CD4-positive, alpha-beta T cell treated with Interleukin-17A for 4 hours (primary cell): ENCODE measurements around the gene KCNK6.

ENCODE experiments used
- DNase-seq: peaks from one replicate; pipeline ENCODE4 v3.0.0-alpha.2; 2020; ENCODE audit warnings: mixed read lengths

The KCNK6 gene

GRCh38 chr19:38319421-38320258 lies at the start of gene KCNK6:
Gene KCNK6, plus strand, starts transcription at chr19:38319845. Its CDS starts 106 bp downstream, at chr19:38319951.
- DNase-seq: peak; percentile 68

DNA sequence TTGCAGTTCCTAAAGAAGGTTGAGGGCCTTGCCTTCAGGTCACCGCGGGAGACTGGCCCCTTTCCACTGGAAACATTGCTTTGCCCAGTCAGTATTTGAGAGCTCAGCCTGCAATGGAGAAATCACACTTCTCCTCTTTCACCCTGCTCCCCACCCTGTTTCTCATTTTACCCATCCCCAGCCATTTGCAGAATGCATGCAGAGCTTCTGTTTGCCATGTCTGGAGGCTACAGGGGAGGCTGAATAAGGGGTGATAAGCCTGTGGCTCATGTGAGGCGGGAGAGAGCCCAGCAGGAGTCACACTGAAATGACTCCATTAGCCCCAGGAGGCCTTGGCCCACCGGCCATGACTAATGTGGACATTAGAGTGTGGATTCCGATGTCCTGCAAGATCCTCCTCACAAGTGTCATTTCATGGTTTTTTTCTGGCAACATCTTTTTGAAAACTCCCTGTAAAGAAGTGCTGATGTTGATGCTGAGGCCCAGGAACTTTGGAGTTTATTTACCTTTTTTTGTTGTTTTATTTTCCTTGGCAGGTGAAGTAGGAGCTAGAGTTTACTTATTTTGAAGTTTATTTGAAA lies 49.0 kb upstream of the KCNK6 start:
- DNase-seq: no peak

DNA sequence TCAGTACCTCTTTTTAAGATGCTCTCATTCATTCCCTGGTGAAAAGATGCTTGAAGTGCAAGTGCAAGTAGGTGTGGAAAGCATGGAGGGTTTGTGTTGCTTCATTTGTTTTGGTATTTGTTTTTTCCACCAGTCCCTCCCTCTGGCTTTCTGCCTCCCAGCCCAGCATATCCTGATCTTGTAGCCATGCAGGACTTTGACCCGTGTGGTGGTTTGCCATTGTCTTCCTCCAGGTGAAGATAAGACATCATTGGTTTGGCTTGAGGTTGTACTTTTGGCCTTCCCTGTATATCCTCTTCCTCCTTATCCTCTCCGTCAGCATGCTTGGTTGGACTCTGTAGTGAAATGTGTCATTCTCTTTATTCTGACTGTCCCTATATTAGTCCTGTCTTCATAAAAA lies 46.1 kb upstream of the KCNK6 start:
- no peak for DNase-seq

- no peak for DNase-seq
These were observed 44.9 kb upstream of the KCNK6 start for GRCh38 chr19:38274739-38275138.

- no peak for DNase-seq
These were observed 42.6 kb upstream of the KCNK6 start for GRCh38 chr19:38276942-38277517.

GRCh38 chr19:38277549-38277948 lies 42.1 kb upstream of the KCNK6 start:
- DNase-seq: no peak

DNA sequence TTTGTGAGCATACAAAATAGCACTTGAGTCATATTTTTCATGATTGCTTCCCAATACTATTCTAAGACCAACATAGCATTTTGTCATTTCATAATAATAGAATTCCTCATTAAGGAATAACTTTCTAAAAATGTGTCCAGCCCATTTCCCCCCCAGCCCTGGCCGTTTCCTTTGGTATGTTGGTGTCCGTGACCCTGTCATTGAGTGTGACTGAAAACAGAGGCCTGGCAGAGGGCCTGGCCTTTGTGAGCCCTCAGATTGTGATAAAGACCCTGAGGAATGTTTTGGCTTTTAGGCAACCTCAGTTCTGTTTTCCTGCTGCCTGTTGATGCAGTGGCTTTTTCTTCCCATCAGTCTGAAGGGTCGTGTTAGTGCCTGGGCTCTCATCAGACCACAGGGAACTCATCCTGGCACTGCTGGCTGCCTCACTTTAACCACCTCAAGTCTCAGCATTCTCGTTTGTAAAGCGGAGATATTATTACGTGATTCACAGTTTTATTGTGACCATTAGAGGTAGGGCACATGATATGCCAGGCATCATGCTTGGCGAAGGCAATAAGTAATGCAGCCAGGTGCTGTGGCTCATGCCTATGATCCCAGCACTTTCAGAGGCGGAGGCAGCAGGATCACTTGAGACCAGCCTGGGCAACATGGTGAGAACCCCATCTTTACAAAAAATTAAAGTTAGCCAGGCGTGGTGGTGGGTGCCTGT lies 41.5 kb upstream of the KCNK6 start:
- no peak for DNase-seq

DNA sequence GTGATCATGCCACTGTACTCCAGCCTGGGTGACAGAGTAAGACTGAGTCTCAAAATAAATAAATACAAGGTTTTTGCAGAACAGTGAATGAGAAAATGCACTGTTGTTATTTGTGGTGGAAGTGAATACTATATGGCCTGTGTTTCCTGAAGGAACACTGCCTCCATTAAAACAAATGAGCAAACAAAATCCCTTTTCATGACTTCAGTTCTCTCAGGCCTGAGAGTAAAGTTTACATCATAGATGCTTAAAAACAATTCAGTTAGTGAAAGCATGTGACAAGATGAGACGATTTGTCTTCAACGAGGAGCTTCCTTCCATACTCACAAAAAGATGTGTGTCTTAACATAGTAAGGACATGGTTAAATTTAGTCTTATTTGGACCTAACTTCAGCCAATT lies 40.9 kb upstream of the KCNK6 start:
- DNase-seq: no peak

GRCh38 chr19:38280030-38280921 lies 39.4 kb upstream of the KCNK6 start:
- no peak for DNase-seq

- no peak for DNase-seq
These were observed 37.7 kb upstream of the KCNK6 start for GRCh38 chr19:38281811-38282566.

DNA sequence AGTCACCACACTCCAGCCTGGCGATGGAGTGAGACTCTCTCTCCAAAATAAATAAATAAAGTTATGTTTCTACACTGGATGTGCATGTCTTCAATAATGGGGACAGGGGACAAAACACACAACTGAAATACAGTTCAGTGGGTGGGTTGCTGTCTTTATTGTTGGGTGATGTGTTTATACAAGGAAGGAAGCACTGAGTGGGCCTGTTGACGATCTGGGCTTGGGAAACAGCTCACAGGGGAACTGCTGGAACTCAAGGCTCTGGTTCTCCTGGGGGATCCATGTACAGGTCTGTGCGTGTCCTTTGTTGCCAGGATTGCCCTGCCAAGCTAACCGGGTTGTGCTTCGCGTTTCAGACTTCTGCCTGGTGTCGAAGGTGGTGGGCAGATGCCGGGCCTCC lies 36.4 kb upstream of the KCNK6 start:
- DNase-seq: no peak

DNA sequence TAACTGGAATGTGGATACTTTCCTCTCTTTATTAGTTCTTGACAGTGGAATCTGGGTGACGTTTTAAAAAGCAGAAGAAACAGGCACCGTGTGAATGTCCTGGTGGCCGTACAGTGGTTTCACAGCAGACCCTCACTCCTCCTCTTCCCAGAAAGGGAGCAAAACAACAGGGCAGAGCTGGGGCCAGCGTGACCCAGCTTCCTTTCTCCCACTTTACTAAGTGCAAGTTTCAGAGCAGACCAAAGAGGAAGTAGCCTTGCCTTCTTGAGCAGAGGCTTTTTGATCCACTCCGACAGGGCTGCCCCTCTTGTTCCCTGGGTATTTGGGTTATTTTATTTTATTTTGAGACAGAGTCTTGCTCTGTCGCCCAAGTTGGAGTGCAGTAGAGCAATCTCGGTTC lies 35.2 kb upstream of the KCNK6 start:
- no peak for DNase-seq

- no peak for DNase-seq
These were observed 34.1 kb upstream of the KCNK6 start for GRCh38 chr19:38285567-38285966.

GRCh38 chr19:38287604-38288003 lies 32.0 kb upstream of the KCNK6 start:
- DNase-seq: no peak

DNA sequence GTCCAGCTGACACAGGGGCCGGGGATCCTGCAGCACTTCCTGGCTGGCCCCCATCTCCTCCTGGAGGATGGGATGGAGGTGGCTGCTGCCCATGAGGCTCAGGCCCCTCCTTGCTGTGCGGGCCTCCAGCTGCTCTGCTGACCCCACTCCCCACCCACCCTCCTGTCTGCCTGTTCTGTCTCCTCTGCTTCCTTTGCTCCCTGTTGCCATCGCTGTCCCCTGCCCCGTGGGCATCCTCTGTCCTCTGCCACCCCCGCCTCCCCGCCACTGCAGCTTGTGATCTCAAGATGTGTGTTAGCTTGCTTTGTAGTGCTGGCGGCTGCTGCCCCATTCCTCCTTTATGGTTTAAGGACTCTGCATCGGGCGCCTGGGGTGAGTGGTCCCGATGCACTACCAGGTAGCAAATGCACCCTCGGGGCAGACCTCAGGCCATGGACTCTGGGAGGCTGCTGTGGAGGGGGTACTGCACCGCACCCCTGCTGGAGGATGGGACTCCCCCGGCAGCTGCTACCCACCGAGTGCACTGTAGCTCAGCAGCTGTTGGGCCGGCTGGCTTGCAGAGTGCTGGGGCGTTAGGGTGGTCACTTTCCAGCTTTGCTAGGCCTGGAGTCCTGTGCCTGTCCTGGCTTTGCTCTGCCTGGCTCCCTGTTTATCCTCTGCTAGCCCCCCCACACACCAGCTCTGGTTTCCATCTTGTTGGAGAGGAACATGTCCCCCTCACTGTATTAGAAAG lies 31.4 kb upstream of the KCNK6 start:
- DNase-seq: no peak

- DNase-seq: no peak
These were observed 29.7 kb upstream of the KCNK6 start for GRCh38 chr19:38289955-38290354.

DNA sequence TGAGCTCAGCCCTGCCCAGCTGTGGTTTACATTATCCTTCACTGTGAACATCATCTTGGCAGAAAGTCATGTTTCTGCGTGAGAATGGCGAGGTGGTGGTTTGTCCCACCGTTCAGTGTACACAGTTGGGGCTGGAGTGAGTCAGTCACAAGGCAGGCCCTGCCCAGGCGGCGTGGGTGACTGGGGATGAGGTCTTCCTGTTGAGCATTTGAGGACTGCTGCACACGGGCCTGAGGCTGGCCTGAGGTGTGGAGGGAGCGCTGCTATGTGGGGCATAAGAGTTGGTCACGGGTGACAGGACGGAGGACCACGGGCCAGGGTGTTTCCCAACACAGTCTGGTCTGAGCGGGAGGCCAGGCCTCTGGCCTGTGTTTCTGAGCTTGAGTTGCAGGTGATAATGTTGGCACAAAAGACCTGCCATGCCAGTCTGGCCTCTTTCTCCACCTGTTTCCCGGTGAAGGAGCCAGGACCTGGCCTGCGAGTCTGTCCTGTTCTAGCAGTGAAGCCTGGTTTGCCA lies 29.0 kb upstream of the KCNK6 start:
- DNase-seq: no peak

DNA sequence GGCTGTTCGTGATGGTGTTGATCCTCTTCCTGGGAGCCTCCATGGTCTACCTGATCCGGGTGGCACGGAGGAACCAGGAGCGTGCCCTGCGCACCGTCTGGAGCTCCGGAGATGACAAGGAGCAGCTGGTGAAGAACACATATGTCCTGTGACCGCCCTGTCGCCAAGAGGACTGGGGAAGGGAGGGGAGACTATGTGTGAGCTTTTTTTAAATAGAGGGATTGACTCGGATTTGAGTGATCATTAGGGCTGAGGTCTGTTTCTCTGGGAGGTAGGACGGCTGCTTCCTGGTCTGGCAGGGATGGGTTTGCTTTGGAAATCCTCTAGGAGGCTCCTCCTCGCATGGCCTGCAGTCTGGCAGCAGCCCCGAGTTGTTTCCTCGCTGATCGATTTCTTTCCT lies 27.8 kb upstream of the KCNK6 start:
- no peak for DNase-seq

GRCh38 chr19:38293281-38293680 lies 26.4 kb upstream of the KCNK6 start:
- DNase-seq: no peak

- DNase-seq: no peak
These were observed 25.6 kb upstream of the KCNK6 start for GRCh38 chr19:38294090-38294489.
